ENCODE measurements around the gene NXF3. TPM values are rescaled to one million over a fixed set of nuclear protein-coding genes. Genes with fewer than 3 reads are reported as not detected.
"Not testable (repeated sequence)": the region's sequence is repeated elsewhere in the genome, so short reads cannot be mapped to it uniquely, and the experiment has no call there.

Gene NXF3
- total RNA-seq, 4 donors from 2014 or later: 0.11 to 0.91 TPM; not detected in 2

DNA sequence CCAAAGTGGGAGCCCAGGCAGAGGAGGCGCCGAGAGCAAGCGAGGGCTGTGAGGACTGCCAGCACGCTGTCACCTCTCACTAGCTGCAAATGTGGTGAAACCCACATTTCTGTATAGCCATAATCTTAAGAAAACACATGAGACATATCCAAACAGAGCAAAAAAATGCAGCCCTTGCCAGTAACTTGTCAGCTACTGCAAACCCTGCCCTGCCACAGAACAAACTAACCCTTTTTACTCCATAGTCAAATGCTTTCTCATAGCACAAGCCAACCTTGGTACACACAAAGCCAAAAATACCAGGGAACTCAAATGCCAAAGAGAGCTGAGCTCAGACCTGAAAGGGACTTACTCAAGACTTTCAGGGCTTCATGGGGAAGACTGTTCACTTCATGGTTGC, 14.9 kb upstream of the NXF3 start:
- no peak overlapping the region for H3K4me3 ChIP-seq
- H3K27ac ChIP-seq (replicated peaks in 1 of 4): no peak overlapping the region
- no peaks in the 10 kb centered on the region for H3K4me1 ChIP-seq
- no peaks in the 10 kb centered on the region for H3K36me3 ChIP-seq
- no peak for DNase-seq (ENCODE audit: extremely low spot score)
- peaks cover 0 to 14% (median 0%) of the 10 kb centered on the region in 4 donors for H3K9me3 ChIP-seq
- intact Hi-C loops (cut with DNase I): no loop called here
- TF ChIP-seq POLR2AphosphoS5 (IDR thresholded peaks at IDR 0.05) (no peak), CTCF (IDR thresholded peaks at IDR 0.05) (no peak), POLR2A (IDR thresholded peaks at IDR 0.05; ENCODE audit: low read depth) (no peak), EP300 (IDR thresholded peaks at IDR 0.05) (no peak)
- no peaks in the 10 kb centered on the region for H3K27me3 ChIP-seq
- 65% methylated on average over 4 of the region's 4 CpGs for WGBS

DNA sequence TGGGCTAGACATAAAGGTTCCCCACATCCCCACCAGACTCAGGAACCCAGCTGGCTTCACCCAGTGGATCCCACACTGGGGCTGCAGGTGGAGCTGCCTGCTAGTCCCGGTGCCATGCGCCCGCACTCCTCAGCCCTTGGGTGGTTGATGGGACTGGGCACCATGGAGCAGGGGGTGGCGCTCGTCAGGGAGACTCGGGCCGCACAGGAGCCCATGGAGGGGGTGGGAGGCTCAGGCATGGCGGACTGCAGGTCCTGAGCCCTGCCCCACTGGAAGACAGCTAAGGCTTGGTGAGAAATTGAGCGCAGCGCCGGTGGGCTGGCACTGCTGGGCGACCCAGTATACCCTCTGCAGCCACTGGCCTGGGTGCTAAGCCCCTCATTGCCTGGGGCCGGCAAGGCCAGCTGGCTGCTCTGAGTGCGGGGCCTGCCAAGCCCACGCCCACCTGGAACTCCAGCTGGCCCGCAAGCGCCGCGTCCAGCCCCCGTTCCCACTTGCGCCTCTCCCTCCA, 14.3 kb upstream of the NXF3 start:
- DNase-seq (ENCODE audit: extremely low spot score); H3K4me3 ChIP-seq; H3K27me3 ChIP-seq; H3K36me3 ChIP-seq; intact Hi-C loops (cut with DNase I); H3K27ac ChIP-seq (replicated peaks in 1 of 4); H3K4me1 ChIP-seq: not testable (repeated sequence)
- WGBS: 93% methylated on average over 21 of the region's 21 CpGs
- H3K9me3 ChIP-seq: peaks cover 0 to 14% (median 0%) of the 10 kb centered on the region in 4 donors

GRCh38 chrX:103104370-103104769, 11.4 kb upstream of the NXF3 start:
- 97% methylated on average over 7 of the region's 26 CpGs for WGBS
- H3K27me3 ChIP-seq; H3K4me1 ChIP-seq; intact Hi-C loops (cut with DNase I); H3K36me3 ChIP-seq; H3K9me3 ChIP-seq; H3K27ac ChIP-seq (replicated peaks in 1 of 4); DNase-seq (ENCODE audit: extremely low spot score); H3K4me3 ChIP-seq: not testable (repeated sequence)

DNA sequence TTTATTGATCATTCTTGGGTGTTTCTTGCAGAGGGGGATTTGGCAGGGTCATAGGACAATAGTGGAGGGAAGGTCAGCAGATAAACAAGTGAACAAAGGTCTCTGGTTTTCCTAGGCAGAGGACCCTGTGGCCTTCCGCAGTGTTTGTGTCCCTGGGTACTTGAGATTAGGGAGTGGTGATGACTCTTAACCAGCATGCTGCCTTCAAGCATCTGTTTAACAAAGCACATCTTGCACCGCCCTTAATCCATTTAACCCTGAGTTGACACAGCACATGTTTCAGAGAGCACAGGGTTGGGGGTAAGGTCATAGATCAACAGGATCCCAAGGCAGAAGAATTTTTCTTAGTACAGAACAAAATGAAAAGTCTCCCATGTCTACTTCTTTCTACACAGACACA, 10.9 kb upstream of the NXF3 start:
- intact Hi-C loops (cut with DNase I); H3K27ac ChIP-seq (replicated peaks in 1 of 4); DNase-seq (ENCODE audit: extremely low spot score); H3K4me3 ChIP-seq; H3K27me3 ChIP-seq; H3K4me1 ChIP-seq; H3K9me3 ChIP-seq; H3K36me3 ChIP-seq: not testable (repeated sequence)
- WGBS: 71% methylated on average over 1 of the region's 2 CpGs

- no peak overlapping the region for H3K4me3 ChIP-seq
- intact Hi-C loops (cut with DNase I): no loop called here
- H3K9me3 ChIP-seq: no peaks in the 10 kb centered on the region
- no peak for TF ChIP-seq CTCF (IDR thresholded peaks at IDR 0.05)
- no peak for TF ChIP-seq POLR2A (IDR thresholded peaks at IDR 0.05; ENCODE audit: low read depth)
- TF ChIP-seq EP300 (IDR thresholded peaks at IDR 0.05): no peak
- TF ChIP-seq POLR2AphosphoS5 (IDR thresholded peaks at IDR 0.05): no peak
- H3K4me1 ChIP-seq: no peaks in the 10 kb centered on the region
- no peak for DNase-seq (ENCODE audit: extremely low spot score)
- H3K36me3 ChIP-seq: no peaks in the 10 kb centered on the region
- no peak overlapping the region for H3K27ac ChIP-seq (replicated peaks in 1 of 4)
- WGBS: 52% methylated on average over 3 of the region's 3 CpGs
- no peaks in the 10 kb centered on the region for H3K27me3 ChIP-seq
Observed at GRCh38 chrX:103101299-103102042, 8.5 kb upstream of the NXF3 start.

DNA sequence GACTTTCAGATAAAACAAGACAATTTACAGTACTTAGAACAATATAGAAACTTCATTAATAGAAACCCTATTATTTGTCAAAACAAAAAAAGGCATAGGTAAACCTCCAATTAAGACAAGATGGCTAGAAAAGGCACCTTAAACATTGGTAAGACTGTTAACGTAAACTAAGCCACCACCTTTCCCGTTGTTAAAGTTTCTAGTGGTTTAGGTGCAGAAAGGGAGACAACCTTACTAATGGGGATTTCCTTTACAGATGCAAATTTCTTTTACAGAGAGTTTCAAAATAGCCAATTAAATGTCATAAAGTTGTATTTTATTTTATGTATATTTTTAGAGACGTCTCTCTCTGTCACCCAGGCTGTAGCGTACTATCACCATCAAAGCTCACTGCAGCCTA, 7.5 kb upstream of the NXF3 start:
- 90% methylated on average over 4 of the region's 4 CpGs for WGBS
- intact Hi-C loops (cut with DNase I): no loop called here
- DNase-seq (ENCODE audit: extremely low spot score): no peak
- no peaks in the 10 kb centered on the region for H3K9me3 ChIP-seq
- H3K4me1 ChIP-seq: no peaks in the 10 kb centered on the region
- no peaks in the 10 kb centered on the region for H3K27me3 ChIP-seq
- no peaks in the 10 kb centered on the region for H3K36me3 ChIP-seq
- TF ChIP-seq POLR2A (IDR thresholded peaks at IDR 0.05; ENCODE audit: low read depth): no peak
- no peak for TF ChIP-seq POLR2AphosphoS5 (IDR thresholded peaks at IDR 0.05)
- TF ChIP-seq CTCF (IDR thresholded peaks at IDR 0.05): no peak
- TF ChIP-seq EP300 (IDR thresholded peaks at IDR 0.05): no peak
- no peak overlapping the region for H3K27ac ChIP-seq (replicated peaks in 1 of 4)
- no peak overlapping the region for H3K4me3 ChIP-seq

Measured in esophagus muscularis mucosa (tissue), 4 donors.